Panc1 (cell line): ENCODE data around the gene NR1I3. TPM values are rescaled to one million over a fixed set of nuclear protein-coding genes. Genes with fewer than 3 reads are reported as not detected.

Source experiments
- ATAC-seq: fragments of 200-7000 bp; cut with Tn5 transposase; 2 replicates; pipeline ENCODE4 v1.9.1; 2020; ENCODE audit warnings: mild to moderate bottlenecking, moderate library complexity
- BruUV-seq: library from RNA; stranded (reverse); fragments of 400-500 nt; replicated peaks from 2 replicates; lab custom pipeline; 2021; lab: Mats Ljungman, UMichigan
- CTCF ChIA-PET: fragments of 300-600 bp; sonication (Branson Sonifier 250); formaldehyde crosslinking; loops from one replicate; lab custom pipeline; 2022; ENCODE audit warnings: antibody characterized with exemption; lab: Charles Lee
- POLR2A ChIA-PET: fragments of 300-600 bp; sonication (Branson Sonifier 250); formaldehyde crosslinking; loops from one replicate; lab custom pipeline; 2022; ENCODE audit warnings: antibody characterized with exemption; lab: Charles Lee
- DNase-seq: peaks from one replicate; pipeline ENCODE4 v3.0.0-alpha.2; 2010; ENCODE audit warnings: low read depth, low spot score
- H3K27ac ChIP-seq: 2 replicates; pipeline ENCODE4 v1.5.1; 2011; ENCODE audit warnings: mild to moderate bottlenecking, low read length, inconsistent platforms
- H3K27me3 ChIP-seq: fragments of 200-500 bp; sonication (Bioruptor generic); 2 replicates; pipeline ENCODE4 v1.6.0; 2014; ENCODE audit warnings: low read length, inconsistent platforms; ENCODE audit not compliant: control insufficient read depth, insufficient read depth
- H3K36me3 ChIP-seq: fragments of 200-500 bp; sonication (Bioruptor generic); 2 replicates; pipeline ENCODE4 v1.5.1; 2014; ENCODE audit warnings: inconsistent platforms, mild to moderate bottlenecking, low read length, moderate library complexity; ENCODE audit not compliant: control insufficient read depth, insufficient read depth
- H3K4me1 ChIP-seq: 2 replicates; pipeline ENCODE4 v1.5.1; 2011; ENCODE audit warnings: inconsistent platforms, mild to moderate bottlenecking, low read length, moderate library complexity; ENCODE audit not compliant: control insufficient read depth, insufficient read depth
- H3K4me3 ChIP-seq, 2 experiments: 2 replicates each; pipeline ENCODE4 v1.5.1; 2011 to 2012; ENCODE audit warnings: low read depth in 2 of 2, low read length in 2 of 2, mild to moderate bottlenecking in 2 of 2, inconsistent platforms in 1 of 2, moderate library complexity in 1 of 2
- H3K9me3 ChIP-seq: fragments of 200-500 bp; sonication (Bioruptor generic); 2 replicates; pipeline ENCODE4 v1.5.1; 2014; ENCODE audit warnings: low read depth, mild to moderate bottlenecking, inconsistent platforms, low read length, moderate library complexity; ENCODE audit not compliant: control insufficient read depth, insufficient read depth
- CTCF ChIP-seq: fragments of 450-650 bp; IDR thresholded peaks from 2 replicates; pipeline ENCODE4 v1.5.1; 2017; ENCODE audit warnings: mild to moderate bottlenecking
- POLR2AphosphoS5 ChIP-seq: IDR thresholded peaks from 2 replicates; pipeline ENCODE4 v1.6.1; 2012; ENCODE audit warnings: mild to moderate bottlenecking, low read depth, low read length, moderate library complexity
- REST ChIP-seq, 2 experiments: IDR thresholded peaks; 2 replicates each; pipeline ENCODE4 v1.6.1; 2011 to 2012; ENCODE audit warnings: low read depth in 2 of 2, control low read depth in 1 of 2, low read length in 1 of 2, mild to moderate bottlenecking in 1 of 2, moderate library complexity in 1 of 2; ENCODE audit not compliant: insufficient read depth in 1 of 2
- SIN3A ChIP-seq: IDR thresholded peaks from 2 replicates; pipeline ENCODE4 v1.6.1; 2012; ENCODE audit warnings: low read depth, mild to moderate bottlenecking, low read length, moderate library complexity, borderline replicate concordance; ENCODE audit not compliant: insufficient read depth
- TCF7L2 ChIP-seq: IDR thresholded peaks from 2 replicates; pipeline ENCODE4 v1.6.1; 2011; ENCODE audit warnings: mild to moderate bottlenecking, low read depth, low read length, inconsistent platforms
- in situ Hi-C: cut with HindIII; loops from 2 replicates; pipeline ENCODE4 v1.10.0; 2016; ENCODE audit warnings: low sequenced_read_pairs, low pct_unique_long_range_greater_than_20kb
- intact Hi-C: fragments of 100-400 bp; cut with micrococcal nuclease; formaldehyde crosslinking; loops from one replicate; pipeline ENCODE4 v1.10.0; 2022; ENCODE audit not compliant: unreplicated experiment
- total RNA-seq: library from RNA; stranded (reverse); gene quantifications from one replicate; pipeline ENCODE4 v1.2.1, GENCODE V29; 2021; ENCODE audit not compliant: unreplicated experiment

Gene NR1I3
- total RNA-seq, 1 experiment from 2014 or later = not detected

- ChIA-PET CTCF (no interaction called here), POLR2A (no interaction called here)
- BruUV-seq = no TSS peak
- no peak for TF ChIP-seq POLR2AphosphoS5
- TF ChIP-seq SIN3A = no peak
- TF ChIP-seq REST (IDR thresholded peaks at IDR 0.05; ENCODE audit: insufficient read depth in 1 of 2, low read depth in 2 of 2, low read length in 1 of 2) = no peak
- TF ChIP-seq TCF7L2 = no peak
- no peak for TF ChIP-seq CTCF
- DNase-seq = no peak
- in situ Hi-C loops = no loop called here
- peaks cover 14% of the 10 kb centered on the region for H3K4me1 ChIP-seq
- H3K36me3 ChIP-seq = peaks cover 2% of the 10 kb centered on the region; the same call in 1 of the 2 replicates
- H3K4me3 ChIP-seq = no peak overlapping the region
- no peak overlapping the region for H3K27ac ChIP-seq
- ATAC-seq = no peak
- no peaks in the 10 kb centered on the region for H3K9me3 ChIP-seq
- intact Hi-C loops = no loop called here
- no peaks in the 10 kb centered on the region for H3K27me3 ChIP-seq
Measured at GRCh38 chr1:161230762-161231161, 7.2 kb downstream of the NR1I3 start.

GRCh38 chr1:161229896-161230295 is 8.1 kb downstream of the NR1I3 start:
- intact Hi-C loops = loop anchor here (5.0 kb wide), 2 partner anchors 62 to 142 kb away; no protein-coding TSS in a partner anchor
- ChIA-PET POLR2A (no interaction called here), CTCF (interaction anchor here (0.5 to 1.0 kb wide), 2 partner anchors 28 to 61 kb away, joined by 3 read pairs; no protein-coding TSS in a partner anchor)
- H3K9me3 ChIP-seq = no peaks in the 10 kb centered on the region
- H3K36me3 ChIP-seq = peaks cover 2% of the 10 kb centered on the region; the same call in 1 of the 2 replicates
- DNase-seq = no peak
- in situ Hi-C loops = no loop called here
- TF ChIP-seq TCF7L2 = no peak
- TF ChIP-seq POLR2AphosphoS5 = no peak
- TF ChIP-seq REST (IDR thresholded peaks at IDR 0.05; ENCODE audit: insufficient read depth in 1 of 2, low read depth in 2 of 2, low read length in 1 of 2) = no peak
- TF ChIP-seq SIN3A = no peak
- TF ChIP-seq CTCF = no peak; the same call in 1 of the 2 replicates
- peaks cover 19% of the 10 kb centered on the region for H3K4me1 ChIP-seq
- TSS peak; percentile 47 for BruUV-seq
- no peak overlapping the region for H3K27ac ChIP-seq
- H3K4me3 ChIP-seq = no peak overlapping the region
- H3K27me3 ChIP-seq = no peaks in the 10 kb centered on the region
- no peak for ATAC-seq
